Measurements from ENCODE around the gene RGS6.

DNA sequence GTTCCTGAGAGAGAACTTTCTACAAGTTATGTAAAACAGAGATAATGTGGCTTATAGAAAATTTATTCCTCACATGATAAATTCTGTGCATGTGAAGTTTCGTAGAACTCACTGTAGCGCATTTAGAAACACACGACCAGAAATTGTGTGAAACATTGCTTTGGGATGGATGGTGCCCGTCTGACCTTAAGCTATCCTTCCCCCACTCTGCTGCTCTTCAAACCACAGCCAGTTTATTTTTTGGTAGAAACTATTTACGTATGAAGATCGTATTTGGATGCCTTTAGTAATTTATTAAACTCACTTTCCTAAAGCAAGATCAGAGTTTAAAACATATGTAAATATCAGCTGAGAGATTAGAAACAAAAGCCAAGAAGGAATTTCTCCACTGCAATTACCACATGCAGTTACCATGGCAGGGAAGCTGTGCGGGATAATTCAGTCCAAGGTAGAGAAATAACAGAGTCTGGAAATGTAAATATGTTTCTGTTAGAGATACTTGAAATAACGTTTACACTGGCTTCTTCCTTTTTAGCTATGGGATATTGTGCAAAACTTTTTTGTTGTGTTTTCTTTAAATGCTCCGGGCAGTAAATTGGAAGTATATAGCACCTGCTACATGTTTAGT, 382.7 kb downstream of the RGS6 start:
- TF ChIP-seq, protein P1, sequence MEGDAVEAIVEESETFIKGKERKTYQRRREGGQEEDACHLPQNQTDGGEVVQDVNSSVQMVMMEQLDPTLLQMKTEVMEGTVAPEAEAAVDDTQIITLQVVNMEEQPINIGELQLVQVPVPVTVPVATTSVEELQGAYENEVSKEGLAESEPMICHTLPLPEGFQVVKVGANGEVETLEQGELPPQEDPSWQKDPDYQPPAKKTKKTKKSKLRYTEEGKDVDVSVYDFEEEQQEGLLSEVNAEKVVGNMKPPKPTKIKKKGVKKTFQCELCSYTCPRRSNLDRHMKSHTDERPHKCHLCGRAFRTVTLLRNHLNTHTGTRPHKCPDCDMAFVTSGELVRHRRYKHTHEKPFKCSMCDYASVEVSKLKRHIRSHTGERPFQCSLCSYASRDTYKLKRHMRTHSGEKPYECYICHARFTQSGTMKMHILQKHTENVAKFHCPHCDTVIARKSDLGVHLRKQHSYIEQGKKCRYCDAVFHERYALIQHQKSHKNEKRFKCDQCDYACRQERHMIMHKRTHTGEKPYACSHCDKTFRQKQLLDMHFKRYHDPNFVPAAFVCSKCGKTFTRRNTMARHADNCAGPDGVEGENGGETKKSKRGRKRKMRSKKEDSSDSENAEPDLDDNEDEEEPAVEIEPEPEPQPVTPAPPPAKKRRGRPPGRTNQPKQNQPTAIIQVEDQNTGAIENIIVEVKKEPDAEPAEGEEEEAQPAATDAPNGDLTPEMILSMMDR (conservative IDR thresholded peaks at IDR 0.05; ENCODE audit: low read length), result no peak
- no peak for TF ChIP-seq EZH2phosphoT487 (IDR thresholded peaks at IDR 0.05; ENCODE audit: borderline replicate concordance, low read depth, low read length)

Measured in OCI-LY7 (cell line).